ENCODE data around the gene PDE6C. TPM values are rescaled to one million over a fixed set of nuclear protein-coding genes. Genes with fewer than 3 reads are reported as not detected.

Gene PDE6C
- total and polyA plus RNA-seq, 2 of the 8 experiments (the other 6 are each of a cell fraction or from before 2014, with no cell fraction given), result not detected

- no peak within 1 kb of the TSS for H2BK20ac ChIP-seq (ENCODE audit: low read length)
- no peak within 1 kb of the TSS for H3K56ac ChIP-seq (replicated peaks; ENCODE audit: insufficient read length, low read depth, low read length)
- POLR2A ChIA-PET (ENCODE audit: partially characterized antibody), result interaction anchor here (1.1 kb wide), 1 partner anchor 24 kb away, joined by 3 read pairs; no protein-coding TSS in a partner anchor
- no peak within 1 kb of the TSS for H3K9ac ChIP-seq (replicated peaks in 1 of 4; ENCODE audit: extremely low read depth in 1 of 4, low read depth in 3 of 4, low read length in 3 of 4)
- peaks cover 3 to 9% (median 7%) of the 10 kb centered on the region in 4 experiments for H3K4me1 ChIP-seq (replicated peaks in 1 of 4; ENCODE audit: control insufficient read depth in 3 of 4, insufficient read depth in 4 of 4, low read length in 3 of 4)
- no peaks in the 10 kb centered on the region; a peak in 1 of 8 replicates for H3K36me3 ChIP-seq (ENCODE audit: control insufficient read depth in 2 of 4, insufficient read depth in 4 of 4, low read length in 3 of 4)
- peaks cover 34 to 70% (median 61%) of the 10 kb centered on the region in 4 experiments for H3K27me3 ChIP-seq (replicated peaks in 1 of 4; ENCODE audit: control insufficient read depth in 3 of 4, extremely low read depth in 1 of 4, insufficient read depth in 3 of 4, low read length in 3 of 4)
- H3K4ac ChIP-seq (replicated peaks; ENCODE audit: insufficient read length, low read depth, low read length), result no peak within 1 kb of the TSS
- DNase-seq (ENCODE audit: low read depth in 1 of 2, low spot score in 2 of 2) (peak in 1 of 2 experiments; percentile 77), FAIRE-seq (no peak)
- H2BK120ac ChIP-seq (replicated peaks; ENCODE audit: low read depth, low read length), result no peak within 1 kb of the TSS
- peaks cover 4% of the 10 kb centered on the region; the same call in 1 of the 2 replicates for H3K23me2 ChIP-seq (ENCODE audit: low read depth, low read length)
- peaks cover 0 to 2% of the 10 kb centered on the region in 2 experiments for H4K20me1 ChIP-seq (replicated peaks in 1 of 2; ENCODE audit: control insufficient read depth in 1 of 2, insufficient read depth in 2 of 2, low read length in 2 of 2)
- no peak within 1 kb of the TSS for H3K23ac ChIP-seq (ENCODE audit: insufficient read length)
- H3K4me2 ChIP-seq (ENCODE audit: insufficient read depth in 1 of 2, low read depth in 2 of 2, low read length in 2 of 2), result peak within 1 kb of the TSS; percentile 91 to 99
- CTCF ChIA-PET (ENCODE audit: partially characterized antibody), result interaction anchor here (0.8 to 4.9 kb wide), 3 partner anchors 13 to 24 kb away, joined by 3 to 43 read pairs (median 5); no protein-coding TSS in a partner anchor
- no peak within 1 kb of the TSS for H2BK15ac ChIP-seq (ENCODE audit: low read length)
- peak within 1 kb of the TSS; percentile 24; the same call in 1 of the 2 replicates for H3K18ac ChIP-seq (ENCODE audit: extremely low read depth, low read length)
- no peak within 1 kb of the TSS for H4K91ac ChIP-seq (replicated peaks; ENCODE audit: insufficient read length, low read length)
- no peak within 1 kb of the TSS for H2AK5ac ChIP-seq (ENCODE audit: low read depth, low read length)
- H3K4me3 ChIP-seq (ENCODE audit: extremely low read depth in 1 of 4, insufficient read depth in 2 of 4, low read depth in 3 of 4, low read length in 4 of 4), result peak within 1 kb of the TSS; percentile 42 to 65 (median 62)
- no peak within 1 kb of the TSS for H2BK5ac ChIP-seq (ENCODE audit: low read depth, low read length)
- 3% methylated on average over 65 of the region's 85 CpGs; no CpG with 5 or more reads in 1 of the 2 experiments for WGBS, 2 experiments (ENCODE audit: extremely low coverage in 1 of 2, insufficient coverage in 1 of 2, insufficient read length in 1 of 2, insufficient replicate concordance in 2 of 2, low coverage in 1 of 2, low lambda C conversion rate in 2 of 2, missing lambda C conversion rate in 1 of 2)
- no peak within 1 kb of the TSS for H4K5ac ChIP-seq (ENCODE audit: insufficient read length, low read depth, low read length)
- H3K9me3 ChIP-seq (ENCODE audit: insufficient read depth in 2 of 2, low read depth in 1 of 2, low read length in 1 of 2), result no peaks in the 10 kb centered on the region
- no peaks in the 10 kb centered on the region for H3K79me2 ChIP-seq (ENCODE audit: control insufficient read depth in 1 of 2, insufficient read depth in 2 of 2, low read length in 2 of 2)
- H4K8ac ChIP-seq (ENCODE audit: extremely low read depth, insufficient read depth, low read length), result 0 out of 2 replicates have a peak within 1 kb of the TSS, but pooled peaks have one; percentile 47
- H3K27ac ChIP-seq (ENCODE audit: low read depth, low read length), result no peak within 1 kb of the TSS
- H3K14ac ChIP-seq (ENCODE audit: insufficient read length), result no peak within 1 kb of the TSS
- H2AFZ ChIP-seq (ENCODE audit: low read length), result peak within 1 kb of the TSS; percentile 70
- H3K79me1 ChIP-seq (ENCODE audit: low read depth, low read length), result no peaks in the 10 kb centered on the region
- no peak within 1 kb of the TSS for H2BK12ac ChIP-seq (ENCODE audit: low read depth, low read length)
- no peak for TF ChIP-seq SIRT6 (IDR thresholded peaks at IDR 0.05; ENCODE audit: low read length)
- TF ChIP-seq CREB1 (IDR thresholded peaks at IDR 0.05), result peak; percentile 76
- TF ChIP-seq, protein P1, sequence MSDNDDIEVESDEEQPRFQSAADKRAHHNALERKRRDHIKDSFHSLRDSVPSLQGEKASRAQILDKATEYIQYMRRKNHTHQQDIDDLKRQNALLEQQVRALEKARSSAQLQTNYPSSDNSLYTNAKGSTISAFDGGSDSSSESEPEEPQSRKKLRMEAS (IDR thresholded peaks at IDR 0.05), result peak; percentile 88
- no peak for TF ChIP-seq CHD2 (IDR thresholded peaks at IDR 0.05; ENCODE audit: low read length)
- TF ChIP-seq TAF7 (optimal IDR thresholded peaks at IDR 0.05; ENCODE audit: borderline replicate concordance, low read depth, low read length), result no peak
- TF ChIP-seq KDM4A (IDR thresholded peaks at IDR 0.05; ENCODE audit: low read depth, low read length, severe bottlenecking), result peak; percentile 95
- TF ChIP-seq, protein P2, sequence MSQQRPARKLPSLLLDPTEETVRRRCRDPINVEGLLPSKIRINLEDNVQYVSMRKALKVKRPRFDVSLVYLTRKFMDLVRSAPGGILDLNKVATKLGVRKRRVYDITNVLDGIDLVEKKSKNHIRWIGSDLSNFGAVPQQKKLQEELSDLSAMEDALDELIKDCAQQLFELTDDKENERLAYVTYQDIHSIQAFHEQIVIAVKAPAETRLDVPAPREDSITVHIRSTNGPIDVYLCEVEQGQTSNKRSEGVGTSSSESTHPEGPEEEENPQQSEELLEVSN (IDR thresholded peaks at IDR 0.05), result peak; percentile 76
- TF ChIP-seq RNF2 (IDR thresholded peaks at IDR 0.05; ENCODE audit: borderline replicate concordance, low read depth, low read length, missing control alignments, poor library complexity, severe bottlenecking), result peak; percentile 83
- TF ChIP-seq ASH2L (IDR thresholded peaks at IDR 0.05; ENCODE audit: low read length), result peak; percentile 81
- 0 out of 4 replicates have a peak, but pooled peaks of 1 of the 2 experiments have one; percentile 53 for TF ChIP-seq SIN3A (conservative IDR thresholded peaks at IDR 0.05 in 1 of 2, IDR thresholded peaks at IDR 0.05 in 1 of 2; ENCODE audit: low read depth in 1 of 2, low read length in 2 of 2)
Measured at GRCh38 chr10:93566435-93567276, 45.7 kb upstream of the PDE6C start, which contains the start of gene FFAR4. Gene FFAR4 (plus strand): TSS chr10:93566665. CDS start chr10:93566721, 56 bp downstream.

Measured in H1 (cell line).